GM21529 (cell line): ENCODE results near the gene ZBP1.

Source experiments
- ATAC-seq: cut with Tn5 transposase; IDR thresholded peaks from one replicate; pipeline ENCODE4 v1.9.1; 2021; ENCODE audit not compliant: unreplicated experiment

The ZBP1 gene

DNA sequence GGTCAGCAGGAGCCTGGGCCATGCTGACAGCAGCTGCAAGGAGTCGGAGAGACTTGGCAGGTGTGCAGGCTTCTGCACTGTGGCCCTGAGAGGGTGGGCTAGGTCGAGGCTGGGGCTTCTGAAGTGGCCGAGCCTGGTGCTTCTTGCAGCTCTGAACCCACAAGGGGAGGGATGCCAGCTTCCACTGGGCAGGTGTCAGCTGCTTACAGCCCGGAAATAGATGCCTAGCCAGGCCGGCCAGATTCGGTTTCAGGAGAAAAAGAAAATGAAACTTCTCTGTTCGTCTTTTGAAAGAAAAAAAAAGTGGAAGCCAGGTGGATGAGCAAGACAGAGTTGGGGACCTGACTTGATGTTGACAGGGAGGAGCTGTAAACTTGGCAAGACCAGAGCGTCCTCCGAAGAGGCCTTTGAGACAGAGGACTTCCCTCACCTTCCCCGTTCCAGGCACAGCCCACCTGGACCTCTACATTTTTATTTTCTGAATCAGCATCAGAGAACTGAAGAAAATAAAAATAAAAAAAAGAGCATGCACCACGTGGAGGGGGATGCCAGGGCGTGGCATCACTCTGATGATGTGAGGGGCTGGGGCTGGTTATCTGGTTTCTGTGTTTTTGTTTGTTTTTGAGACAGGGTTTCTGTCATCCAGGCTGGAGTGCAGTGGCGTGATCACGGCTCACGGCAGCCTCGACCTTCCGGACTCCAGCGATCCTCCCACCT lies at the start of gene ZBP1:
Gene ZBP1 (minus strand): TSS at position 153 of the 717 bp plus-strand sequence. CDS start 131 bp downstream, at position 22.
- peak; percentile 50 for ATAC-seq

- no peak for ATAC-seq
Measured at GRCh38 chr20:57669632-57670031, 49.4 kb upstream of the ZBP1 start.

DNA sequence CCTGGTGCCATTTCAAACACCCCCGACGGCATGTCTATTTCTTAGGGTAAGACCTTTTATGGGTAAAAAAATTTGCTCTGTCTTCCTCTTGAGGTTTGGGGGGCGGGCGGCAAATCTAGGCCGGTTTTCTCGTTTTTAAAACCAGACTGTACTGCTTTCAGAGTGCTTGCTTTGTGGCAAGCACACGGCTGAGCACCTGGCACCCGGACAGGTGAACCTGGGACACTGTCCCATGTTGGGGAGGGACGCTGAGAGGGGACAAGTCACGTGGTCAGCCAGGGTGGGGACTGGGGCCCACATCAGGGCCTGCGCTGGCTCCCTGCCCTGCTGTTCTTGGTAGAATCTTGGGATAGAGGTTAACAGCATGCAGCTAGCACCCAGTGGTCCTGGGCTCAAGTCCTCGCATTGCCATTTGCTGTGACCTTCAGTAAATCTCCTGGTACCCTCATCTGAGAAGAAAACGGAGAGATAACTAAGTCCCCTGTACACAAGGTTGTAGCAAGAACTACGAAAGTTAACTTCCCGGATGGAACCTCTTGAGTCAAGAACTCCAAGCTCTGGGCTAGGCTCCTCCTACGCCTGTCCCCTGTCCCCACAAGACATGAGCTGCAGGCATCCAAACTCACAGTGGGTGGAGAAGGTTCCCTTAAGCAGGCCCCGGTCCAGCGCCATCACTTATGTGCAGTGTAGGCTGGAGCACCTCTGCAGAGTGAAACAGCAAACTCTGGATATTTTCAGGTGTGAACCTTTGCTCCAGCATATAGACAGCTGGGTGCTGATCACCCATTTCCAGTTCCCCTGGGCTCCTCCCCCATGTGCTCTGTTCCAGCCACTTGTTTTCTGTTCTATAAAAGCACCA lies 47.9 kb upstream of the ZBP1 start:
- no peak for ATAC-seq

DNA sequence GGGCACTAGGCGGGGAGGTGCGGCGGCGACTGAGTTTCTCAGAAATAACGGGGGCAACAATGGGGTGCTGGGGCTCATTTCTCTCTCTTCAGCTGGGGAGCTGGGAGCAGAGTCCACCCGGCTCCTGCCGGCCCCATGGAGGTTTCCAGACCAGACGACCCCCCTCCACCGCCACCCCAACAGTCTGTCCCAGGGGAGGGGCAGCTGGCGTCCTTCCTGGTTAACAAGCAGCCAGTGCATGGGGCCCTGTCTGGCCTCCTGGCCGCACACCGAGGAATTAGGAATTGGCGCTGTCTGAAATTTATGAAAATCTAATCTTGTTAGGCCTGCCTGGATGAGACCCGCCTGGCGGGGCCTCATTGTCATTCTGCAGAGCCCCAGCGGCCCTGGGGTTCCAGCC lies 47.2 kb upstream of the ZBP1 start:
- no peak for ATAC-seq

DNA sequence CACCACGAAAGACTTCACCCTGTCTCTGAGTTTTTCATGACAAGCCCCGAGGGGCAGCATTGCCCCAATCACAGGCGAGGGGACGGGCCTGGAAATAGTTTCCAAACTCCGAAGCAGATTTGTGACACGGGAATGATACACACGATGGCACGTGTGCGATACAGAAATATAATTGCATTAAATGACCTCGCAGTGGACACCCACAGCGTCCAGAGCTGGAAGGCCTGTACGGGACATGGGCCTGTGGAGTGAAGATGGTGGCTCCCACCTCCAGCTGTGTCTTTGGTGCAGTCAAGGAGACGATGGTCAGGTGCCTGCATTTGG lies 46.6 kb upstream of the ZBP1 start:
- ATAC-seq: no peak

DNA sequence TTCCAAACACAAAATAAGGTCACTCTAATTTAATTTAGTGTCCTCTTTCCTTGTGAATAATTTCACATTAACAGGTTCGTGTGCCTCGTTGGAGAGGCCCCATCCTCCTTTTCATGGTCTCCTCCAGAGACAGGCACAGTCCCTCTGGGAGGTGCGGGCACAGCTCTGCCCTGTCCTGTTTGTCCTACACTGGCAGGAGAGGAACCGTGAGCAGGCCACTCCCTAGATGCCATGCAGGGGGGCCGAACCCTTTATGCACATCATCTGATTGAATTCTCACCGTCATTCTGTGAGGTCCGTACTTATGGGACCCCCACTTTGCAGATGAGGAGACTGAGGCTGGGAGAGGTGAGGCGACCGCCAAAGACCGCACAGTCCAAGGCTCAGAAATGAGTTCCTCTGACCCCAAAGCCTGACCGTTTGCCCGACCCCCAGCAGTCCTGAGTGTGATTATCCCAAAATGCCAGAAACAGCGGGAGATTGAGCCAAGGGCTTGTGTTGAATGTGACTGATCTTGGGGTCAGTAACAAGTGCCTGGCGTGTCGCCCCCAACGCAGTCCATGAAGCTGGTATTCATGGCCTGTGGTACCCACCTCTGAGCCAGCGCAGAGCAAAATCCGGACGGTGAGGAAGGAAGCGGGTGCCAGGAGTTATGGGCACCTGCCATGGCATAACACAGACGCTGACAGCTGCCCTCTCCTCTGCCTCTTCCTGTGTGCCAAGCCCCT lies 46.0 kb upstream of the ZBP1 start:
- no peak for ATAC-seq

- ATAC-seq: no peak
Measured at GRCh38 chr20:57665589-57665971, 45.4 kb upstream of the ZBP1 start.

DNA sequence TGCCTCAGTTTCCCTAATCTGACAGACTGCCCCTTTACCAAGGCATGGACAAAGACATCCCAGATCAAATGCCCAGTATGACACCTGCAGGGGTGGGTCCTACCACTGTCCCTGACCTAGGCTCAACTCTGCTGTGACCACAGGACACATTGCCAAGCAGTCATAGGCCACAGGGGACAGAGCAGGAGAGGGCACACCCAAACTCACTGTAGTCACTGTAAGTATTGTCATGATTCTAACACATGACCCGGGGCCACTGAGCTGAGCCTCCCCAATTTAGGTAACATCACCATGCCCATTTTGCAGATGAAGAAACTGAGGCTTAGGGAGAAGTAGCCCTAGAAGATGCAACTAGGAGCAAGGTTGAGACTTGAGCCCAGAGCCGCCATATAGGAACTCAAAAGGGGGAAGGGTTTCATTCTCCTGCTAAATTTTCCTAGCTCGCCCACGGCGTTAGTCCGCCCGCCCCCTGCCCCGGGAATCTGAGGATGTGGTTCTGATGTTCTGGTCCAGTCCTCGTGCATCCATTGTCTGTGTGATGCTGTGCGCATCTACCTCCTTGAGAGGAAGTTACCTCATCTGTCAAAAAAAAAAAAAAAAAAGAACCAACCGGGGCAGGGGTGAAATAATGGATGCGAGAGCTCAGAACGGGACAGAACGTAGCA lies 44.8 kb upstream of the ZBP1 start:
- ATAC-seq: no peak

- no peak for ATAC-seq
Measured at GRCh38 chr20:57664476-57664875, 44.2 kb upstream of the ZBP1 start.

DNA sequence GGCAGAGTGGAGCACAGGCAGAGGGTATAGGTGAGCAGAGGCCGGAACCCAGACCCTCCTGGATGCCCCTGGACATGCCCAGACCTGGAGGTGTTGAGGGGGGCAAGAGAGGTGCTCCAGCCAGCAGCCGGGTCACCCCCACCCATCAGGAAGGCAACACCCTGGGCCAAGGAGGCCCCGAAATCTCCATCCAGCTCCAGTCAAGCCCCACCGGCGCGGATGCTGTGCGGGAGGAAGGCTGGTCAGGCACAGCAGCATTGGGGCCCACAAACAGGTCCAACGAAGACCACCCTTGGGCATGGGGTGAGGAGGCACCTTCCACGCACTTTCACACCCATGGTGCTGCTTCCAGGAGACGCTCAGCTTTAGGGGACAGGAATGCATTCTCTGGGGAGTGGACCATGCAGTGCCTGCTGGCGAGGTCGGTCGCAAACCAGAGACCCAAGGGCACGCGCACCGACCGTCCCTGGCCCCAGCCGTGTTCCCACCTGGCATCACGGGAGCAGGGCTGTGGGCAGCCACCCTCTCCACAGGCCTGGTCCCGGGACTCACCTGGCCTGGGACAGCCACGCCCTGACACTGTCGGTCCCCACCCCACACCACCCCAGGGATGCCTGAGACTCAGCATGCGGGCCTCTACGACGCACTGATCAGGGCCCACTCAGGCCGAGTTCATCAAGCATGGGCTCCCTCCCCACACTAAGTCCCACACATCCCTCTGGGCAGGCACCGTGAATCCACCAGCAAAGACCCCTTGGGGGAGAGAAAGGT lies 43.6 kb upstream of the ZBP1 start:
- no peak for ATAC-seq

DNA sequence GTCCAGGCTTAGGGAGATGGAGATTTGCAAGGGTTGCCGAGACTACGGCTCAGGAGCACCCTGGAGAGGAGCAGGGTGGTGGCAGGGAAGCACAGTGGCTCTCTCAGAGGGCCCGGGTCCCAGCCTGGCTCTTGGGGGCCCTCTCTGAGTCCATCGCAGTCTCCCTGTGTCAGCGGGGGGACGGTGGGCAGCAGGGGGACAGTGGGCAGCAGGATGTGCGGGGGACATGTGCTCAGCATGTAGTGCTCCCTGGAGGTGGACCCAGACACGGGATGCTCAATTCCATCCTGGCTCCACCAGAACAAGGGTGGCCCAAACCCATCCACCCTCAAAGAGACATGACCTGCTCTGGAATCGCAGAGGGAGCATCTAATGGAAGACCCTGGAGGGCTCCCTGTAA lies 43.0 kb upstream of the ZBP1 start:
- no peak for ATAC-seq

DNA sequence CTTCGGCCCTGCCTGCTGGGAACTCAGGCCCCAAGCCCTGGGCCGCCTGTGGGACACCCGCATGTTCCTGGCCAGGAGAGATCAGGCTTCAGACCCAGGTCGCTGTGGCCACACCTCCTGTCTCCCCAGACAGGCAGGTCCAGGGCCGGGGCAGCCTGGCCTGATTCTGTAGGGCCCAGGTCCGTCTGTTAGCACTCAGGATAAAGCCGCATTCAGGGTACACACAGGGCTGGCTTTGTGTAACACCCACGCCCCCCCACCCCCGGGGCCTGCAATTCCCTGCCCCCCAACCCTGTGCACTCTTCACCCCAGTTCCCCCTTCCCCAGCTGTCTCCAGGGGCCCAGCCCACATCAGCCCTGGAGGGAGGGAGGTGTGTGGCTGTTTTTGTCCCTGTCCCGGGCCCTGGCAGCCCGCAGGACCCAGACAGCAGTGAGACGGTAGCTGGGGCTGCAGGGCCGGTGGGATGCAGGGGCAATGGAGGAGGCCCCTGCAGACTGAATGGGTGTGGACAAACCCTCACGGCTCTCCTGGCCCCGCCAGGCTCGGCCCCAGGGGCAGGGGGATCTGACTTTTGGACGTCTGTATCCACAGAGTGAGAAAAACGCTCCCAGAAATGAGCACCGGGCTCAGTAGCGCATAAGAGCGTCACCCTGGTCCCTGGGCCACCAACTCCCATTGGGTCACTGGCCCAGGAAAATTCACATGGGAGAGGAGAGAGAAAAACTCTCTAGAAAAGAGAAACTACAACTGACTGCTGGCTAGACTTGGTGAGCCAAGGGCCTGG lies 42.4 kb upstream of the ZBP1 start:
- ATAC-seq: no peak

GRCh38 chr20:57661746-57662455 lies 41.7 kb upstream of the ZBP1 start:
- no peak for ATAC-seq

GRCh38 chr20:57660922-57661745 lies 40.9 kb upstream of the ZBP1 start:
- ATAC-seq: no peak

- ATAC-seq: no peak
Measured at GRCh38 chr20:57660181-57660921, 40.1 kb upstream of the ZBP1 start.

DNA sequence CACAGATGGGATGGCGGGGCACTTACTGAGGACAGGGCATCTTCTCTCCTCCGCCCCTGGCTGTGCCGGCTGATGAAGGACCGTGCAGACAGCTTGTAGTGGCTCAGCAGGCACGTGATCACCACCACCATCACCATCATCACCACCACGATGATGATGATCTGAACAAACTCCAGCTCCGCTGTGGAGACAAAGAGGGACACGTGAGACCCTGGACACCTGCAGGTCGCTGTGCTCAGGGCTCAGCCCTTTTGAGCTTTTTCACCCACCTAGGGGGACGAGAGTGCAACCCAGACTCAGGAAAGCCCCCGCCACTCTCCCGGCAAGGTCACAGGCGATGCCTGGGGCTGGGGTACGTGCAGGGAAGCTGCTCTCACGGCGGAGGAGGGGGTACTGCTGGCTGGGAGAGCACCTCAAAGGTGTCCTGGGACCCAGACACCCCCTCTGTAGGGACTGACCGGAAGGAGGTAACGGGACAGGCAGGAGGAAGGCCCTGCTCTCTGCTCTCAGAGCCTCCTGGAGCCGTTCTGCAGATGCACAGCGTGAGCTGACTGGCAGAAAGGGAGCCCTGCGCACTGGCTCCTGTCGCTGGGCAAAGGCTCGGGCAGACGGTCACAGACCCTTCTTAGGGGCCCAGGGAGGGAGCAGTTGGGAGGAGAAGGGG lies 39.4 kb upstream of the ZBP1 start:
- ATAC-seq: no peak
